Measurements from ENCODE around the gene EPHB2.

Gene EPHB2

GRCh38 chr1:22786719-22787489 lies 76.3 kb downstream of the EPHB2 start:
- TF ChIP-seq JUND (IDR thresholded peaks at IDR 0.05; ENCODE audit: low read depth): no peak
- in situ Hi-C loops (cut with HindIII; ENCODE audit: low pct_unique_long_range_greater_than_20kb, low sequenced_read_pairs): no loop called here
- DNase-seq (ENCODE audit: low read depth in 1 of 2, low spot score in 1 of 2): no peak

- in situ Hi-C loops (cut with HindIII; ENCODE audit: low pct_unique_long_range_greater_than_20kb, low sequenced_read_pairs): no loop called here
Measured at GRCh38 chr1:22787636-22788035, 77.0 kb downstream of the EPHB2 start.

GRCh38 chr1:22788254-22788661 lies 77.6 kb downstream of the EPHB2 start:
- TF ChIP-seq JUND (IDR thresholded peaks at IDR 0.05; ENCODE audit: low read depth): no peak
- in situ Hi-C loops (cut with HindIII; ENCODE audit: low pct_unique_long_range_greater_than_20kb, low sequenced_read_pairs): no loop called here
- no peak for DNase-seq (ENCODE audit: low read depth in 1 of 2, low spot score in 1 of 2)

More at GRCh38 chr1:22787636-22788035, 77.0 kb downstream of the EPHB2 start:
- no peak for DNase-seq (ENCODE audit: low read depth in 1 of 2, low spot score in 1 of 2)
- no peak for TF ChIP-seq JUND (IDR thresholded peaks at IDR 0.05; ENCODE audit: low read depth)

GRCh38 chr1:22789356-22789994 lies 78.8 kb downstream of the EPHB2 start:
- no peak for TF ChIP-seq JUND (IDR thresholded peaks at IDR 0.05; ENCODE audit: low read depth)
- DNase-seq (ENCODE audit: low read depth in 1 of 2, low spot score in 1 of 2): peak in 1 of 2 experiments; percentile 12
- in situ Hi-C loops (cut with HindIII; ENCODE audit: low pct_unique_long_range_greater_than_20kb, low sequenced_read_pairs): no loop called here

- in situ Hi-C loops (cut with HindIII; ENCODE audit: low pct_unique_long_range_greater_than_20kb, low sequenced_read_pairs): no loop called here
- TF ChIP-seq JUND (IDR thresholded peaks at IDR 0.05; ENCODE audit: low read depth): no peak
- no peak for DNase-seq (ENCODE audit: low read depth in 1 of 2, low spot score in 1 of 2)
Measured at GRCh38 chr1:22790232-22791008, 79.8 kb downstream of the EPHB2 start.

- DNase-seq (ENCODE audit: low read depth in 1 of 2, low spot score in 1 of 2): no peak
- TF ChIP-seq JUND (IDR thresholded peaks at IDR 0.05; ENCODE audit: low read depth): no peak
- in situ Hi-C loops (cut with HindIII; ENCODE audit: low pct_unique_long_range_greater_than_20kb, low sequenced_read_pairs): no loop called here
Measured at GRCh38 chr1:22791831-22792347, 81.2 kb downstream of the EPHB2 start.

- DNase-seq (ENCODE audit: low read depth in 1 of 2, low spot score in 1 of 2): no peak
- TF ChIP-seq JUND (IDR thresholded peaks at IDR 0.05; ENCODE audit: low read depth): no peak
- in situ Hi-C loops (cut with HindIII; ENCODE audit: low pct_unique_long_range_greater_than_20kb, low sequenced_read_pairs): no loop called here
Measured at GRCh38 chr1:22792396-22793160, 81.9 kb downstream of the EPHB2 start.

GRCh38 chr1:22793647-22794046 lies 83.0 kb downstream of the EPHB2 start:
- in situ Hi-C loops (cut with HindIII; ENCODE audit: low pct_unique_long_range_greater_than_20kb, low sequenced_read_pairs): no loop called here
- TF ChIP-seq JUND (IDR thresholded peaks at IDR 0.05; ENCODE audit: low read depth): no peak
- no peak for DNase-seq (ENCODE audit: low read depth in 1 of 2, low spot score in 1 of 2)

- DNase-seq (ENCODE audit: low read depth in 1 of 2, low spot score in 1 of 2): no peak
- in situ Hi-C loops (cut with HindIII; ENCODE audit: low pct_unique_long_range_greater_than_20kb, low sequenced_read_pairs): no loop called here
- TF ChIP-seq JUND (IDR thresholded peaks at IDR 0.05; ENCODE audit: low read depth): no peak
Measured at GRCh38 chr1:22794647-22795365, 84.2 kb downstream of the EPHB2 start.

- no peak for DNase-seq (ENCODE audit: low read depth in 1 of 2, low spot score in 1 of 2)
- in situ Hi-C loops (cut with HindIII; ENCODE audit: low pct_unique_long_range_greater_than_20kb, low sequenced_read_pairs): no loop called here
- TF ChIP-seq JUND (IDR thresholded peaks at IDR 0.05; ENCODE audit: low read depth): no peak
Measured at GRCh38 chr1:22795366-22795714, 84.7 kb downstream of the EPHB2 start.

- TF ChIP-seq JUND (IDR thresholded peaks at IDR 0.05; ENCODE audit: low read depth): no peak
- in situ Hi-C loops (cut with HindIII; ENCODE audit: low pct_unique_long_range_greater_than_20kb, low sequenced_read_pairs): no loop called here
- no peak for DNase-seq (ENCODE audit: low read depth in 1 of 2, low spot score in 1 of 2)
Measured at GRCh38 chr1:22796642-22797041, 86.0 kb downstream of the EPHB2 start.
